GM23338 (cell line): ENCODE data around the gene ATP10A.

ENCODE experiments used
- STAT1 ChIP-seq: IDR thresholded peaks from one replicate; pipeline ENCODE4 v1.6.1; 2016; ENCODE audit warnings: antibody characterized with exemption; ENCODE audit not compliant: unreplicated experiment
- TF ChIP-seq, protein P1 (sequence below), 2 experiments: fragments of 200-600 bp in 1 of 2; sonication (generic) in 1 of 2; conservative IDR thresholded peaks; 2 replicates each; pipeline versions ENCODE4 v1.5.1 to v1.6.1; 2016 to 2017; ENCODE audit warnings: antibody characterized with exemption in 2 of 2, low read depth in 2 of 2, mild to moderate bottlenecking in 2 of 2, moderate library complexity in 1 of 2
- TF ChIP-seq, protein P2 (sequence below): IDR thresholded peaks from one replicate; pipeline ENCODE4 v1.6.1; 2018; ENCODE audit warnings: antibody characterized with exemption; ENCODE audit not compliant: unreplicated experiment

DNA sequence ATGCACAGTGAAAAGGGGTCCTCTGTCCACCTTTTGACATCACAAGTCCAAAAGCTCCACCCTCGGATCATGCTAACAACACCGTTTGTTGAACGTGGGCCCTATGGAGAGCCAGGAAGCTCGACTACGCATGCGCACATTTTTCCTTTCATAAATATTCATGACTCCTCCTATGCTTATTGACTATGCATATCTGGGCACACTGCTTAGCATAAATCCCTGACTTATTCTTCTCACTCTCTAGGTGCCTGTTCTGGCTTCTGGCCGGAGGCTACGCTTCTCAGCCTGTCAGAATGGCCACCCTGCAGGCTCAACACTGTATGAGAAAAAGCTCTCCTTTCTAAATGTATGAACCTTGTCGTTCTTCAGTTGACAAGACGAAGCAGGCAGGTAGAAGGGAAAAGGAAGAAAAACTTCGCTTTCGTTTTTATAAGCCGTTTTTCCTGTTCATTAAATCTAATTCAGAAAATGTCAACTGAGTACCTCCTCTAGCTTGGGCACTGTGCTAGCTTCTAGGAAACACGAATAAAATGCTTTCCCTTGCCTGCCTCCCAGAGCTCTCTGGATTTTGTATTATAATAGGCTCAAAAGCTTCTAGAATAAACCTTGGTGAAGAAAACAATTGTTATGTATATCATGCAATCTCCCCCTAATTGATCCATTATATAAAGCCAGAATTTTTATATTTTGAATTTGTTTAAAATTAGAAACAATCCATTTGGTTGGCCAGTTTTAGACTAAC lies 207.7 kb downstream of the ATP10A start:
- TF ChIP-seq, protein P1, sequence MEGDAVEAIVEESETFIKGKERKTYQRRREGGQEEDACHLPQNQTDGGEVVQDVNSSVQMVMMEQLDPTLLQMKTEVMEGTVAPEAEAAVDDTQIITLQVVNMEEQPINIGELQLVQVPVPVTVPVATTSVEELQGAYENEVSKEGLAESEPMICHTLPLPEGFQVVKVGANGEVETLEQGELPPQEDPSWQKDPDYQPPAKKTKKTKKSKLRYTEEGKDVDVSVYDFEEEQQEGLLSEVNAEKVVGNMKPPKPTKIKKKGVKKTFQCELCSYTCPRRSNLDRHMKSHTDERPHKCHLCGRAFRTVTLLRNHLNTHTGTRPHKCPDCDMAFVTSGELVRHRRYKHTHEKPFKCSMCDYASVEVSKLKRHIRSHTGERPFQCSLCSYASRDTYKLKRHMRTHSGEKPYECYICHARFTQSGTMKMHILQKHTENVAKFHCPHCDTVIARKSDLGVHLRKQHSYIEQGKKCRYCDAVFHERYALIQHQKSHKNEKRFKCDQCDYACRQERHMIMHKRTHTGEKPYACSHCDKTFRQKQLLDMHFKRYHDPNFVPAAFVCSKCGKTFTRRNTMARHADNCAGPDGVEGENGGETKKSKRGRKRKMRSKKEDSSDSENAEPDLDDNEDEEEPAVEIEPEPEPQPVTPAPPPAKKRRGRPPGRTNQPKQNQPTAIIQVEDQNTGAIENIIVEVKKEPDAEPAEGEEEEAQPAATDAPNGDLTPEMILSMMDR (conservative IDR thresholded peaks at IDR 0.05; ENCODE audit: low read depth in 2 of 2): no peak
- TF ChIP-seq, protein P2, sequence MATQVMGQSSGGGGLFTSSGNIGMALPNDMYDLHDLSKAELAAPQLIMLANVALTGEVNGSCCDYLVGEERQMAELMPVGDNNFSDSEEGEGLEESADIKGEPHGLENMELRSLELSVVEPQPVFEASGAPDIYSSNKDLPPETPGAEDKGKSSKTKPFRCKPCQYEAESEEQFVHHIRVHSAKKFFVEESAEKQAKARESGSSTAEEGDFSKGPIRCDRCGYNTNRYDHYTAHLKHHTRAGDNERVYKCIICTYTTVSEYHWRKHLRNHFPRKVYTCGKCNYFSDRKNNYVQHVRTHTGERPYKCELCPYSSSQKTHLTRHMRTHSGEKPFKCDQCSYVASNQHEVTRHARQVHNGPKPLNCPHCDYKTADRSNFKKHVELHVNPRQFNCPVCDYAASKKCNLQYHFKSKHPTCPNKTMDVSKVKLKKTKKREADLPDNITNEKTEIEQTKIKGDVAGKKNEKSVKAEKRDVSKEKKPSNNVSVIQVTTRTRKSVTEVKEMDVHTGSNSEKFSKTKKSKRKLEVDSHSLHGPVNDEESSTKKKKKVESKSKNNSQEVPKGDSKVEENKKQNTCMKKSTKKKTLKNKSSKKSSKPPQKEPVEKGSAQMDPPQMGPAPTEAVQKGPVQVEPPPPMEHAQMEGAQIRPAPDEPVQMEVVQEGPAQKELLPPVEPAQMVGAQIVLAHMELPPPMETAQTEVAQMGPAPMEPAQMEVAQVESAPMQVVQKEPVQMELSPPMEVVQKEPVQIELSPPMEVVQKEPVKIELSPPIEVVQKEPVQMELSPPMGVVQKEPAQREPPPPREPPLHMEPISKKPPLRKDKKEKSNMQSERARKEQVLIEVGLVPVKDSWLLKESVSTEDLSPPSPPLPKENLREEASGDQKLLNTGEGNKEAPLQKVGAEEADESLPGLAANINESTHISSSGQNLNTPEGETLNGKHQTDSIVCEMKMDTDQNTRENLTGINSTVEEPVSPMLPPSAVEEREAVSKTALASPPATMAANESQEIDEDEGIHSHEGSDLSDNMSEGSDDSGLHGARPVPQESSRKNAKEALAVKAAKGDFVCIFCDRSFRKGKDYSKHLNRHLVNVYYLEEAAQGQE: no peak
- TF ChIP-seq STAT1: no peak
